ENCODE measurements around the gene GIGYF1.

DNA sequence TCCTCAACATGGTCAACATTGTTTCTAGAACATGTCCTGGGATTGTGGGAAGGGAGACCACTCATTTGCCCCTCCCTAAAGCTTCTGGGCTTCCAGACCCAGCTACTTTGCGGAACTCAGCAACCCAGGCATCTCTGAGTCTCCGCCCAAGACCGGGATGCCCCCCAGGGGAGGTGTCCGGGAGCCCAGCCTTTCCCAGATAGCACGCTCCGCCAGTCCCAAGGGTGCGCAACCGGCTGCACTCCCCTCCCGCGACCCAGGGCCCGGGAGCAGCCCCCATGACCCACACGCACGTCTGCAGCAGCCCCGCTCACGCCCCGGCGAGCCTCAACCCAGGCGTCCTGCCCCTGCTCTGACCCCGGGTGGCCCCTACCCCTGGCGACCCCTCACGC is 26.2 kb upstream of the GIGYF1 start, which contains the start of gene EPO:
- no peak for TF ChIP-seq CTCF (conservative IDR thresholded peaks at IDR 0.05 in 1 of 2, IDR thresholded peaks at IDR 0.05 in 1 of 2; ENCODE audit: extremely low read depth in 1 of 2, insufficient read depth in 1 of 2, low read depth in 1 of 2, low read length in 2 of 2)
- peak; percentile 54 for TF ChIP-seq EZH2 (IDR thresholded peaks at IDR 0.05; ENCODE audit: borderline replicate concordance, low read length)

Measured in mammary epithelial cell (primary cell).